Neural crest cell (in vitro differentiated cells): ENCODE results near the gene RPS6KA5. TPM values are rescaled to one million over a fixed set of nuclear protein-coding genes. Genes with fewer than 3 reads are reported as not detected.

Experiments
- DNase-seq: peaks from one replicate; pipeline ENCODE4 v3.0.0; 2021; ENCODE audit warnings: low read depth, mixed read lengths, low spot score
- H3K27ac Mint-ChIP-seq: one replicate; pipeline ENCODE4 v1.8.0; 2021; ENCODE audit warnings: mild to moderate bottlenecking, mixed read lengths; ENCODE audit not compliant: unreplicated experiment
- H3K27me3 Mint-ChIP-seq: 2 replicates; pipeline ENCODE4 v1.8.0; 2021; ENCODE audit warnings: low read depth, mild to moderate bottlenecking, mixed read lengths
- H3K36me3 Mint-ChIP-seq: 2 replicates; pipeline ENCODE4 v1.8.0; 2021; ENCODE audit warnings: low read depth, mild to moderate bottlenecking, mixed read lengths
- H3K4me1 Mint-ChIP-seq: 2 replicates; pipeline ENCODE4 v1.8.0; 2021; ENCODE audit warnings: mixed read lengths
- H3K4me3 Mint-ChIP-seq: one replicate; pipeline ENCODE4 v1.8.0; 2021; ENCODE audit warnings: mild to moderate bottlenecking, mixed read lengths
- H3K9me3 Mint-ChIP-seq: 2 replicates; pipeline ENCODE4 v1.8.0; 2021; ENCODE audit warnings: mixed read lengths
- CTCF ChIP-seq: fragments of 200-600 bp; sonication (generic); conservative IDR thresholded peaks from 2 replicates; pipeline ENCODE4 v1.5.0; 2021; ENCODE audit warnings: antibody characterized with exemption, mild to moderate bottlenecking
- total RNA-seq: library from RNA; stranded (reverse); gene quantifications from 2 replicates; pipeline ENCODE4 v1.2.1, GENCODE V29; 2021

RPS6KA5 gene
- total RNA-seq, 1 donor from 2014 or later = 2.2 TPM

- no peaks in the 10 kb centered on the region for H3K9me3 Mint-ChIP-seq
- no peak overlapping the region for H3K4me3 Mint-ChIP-seq
- TF ChIP-seq CTCF = no peak
These were observed 166.9 kb downstream of the RPS6KA5 start for GRCh38 chr14:90893510-90893909.

GRCh38 chr14:90892970-90893369 is 167.5 kb downstream of the RPS6KA5 start:
- Mint-ChIP-seq H3K27ac (no peak overlapping the region), H3K27me3 (no peaks in the 10 kb centered on the region), H3K4me3 (no peak overlapping the region), H3K36me3 (no peaks in the 10 kb centered on the region), H3K4me1 (no peaks in the 10 kb centered on the region), H3K9me3 (no peaks in the 10 kb centered on the region)
- TF ChIP-seq CTCF = no peak
- no peak for DNase-seq

More at GRCh38 chr14:90893510-90893909, 166.9 kb downstream of the RPS6KA5 start:
- Mint-ChIP-seq H3K4me1 (no peaks in the 10 kb centered on the region), H3K27me3 (no peaks in the 10 kb centered on the region), H3K27ac (no peak overlapping the region), H3K36me3 (no peaks in the 10 kb centered on the region)
- no peak for DNase-seq

GRCh38 chr14:90891326-90891725 is 169.1 kb downstream of the RPS6KA5 start:
- Mint-ChIP-seq H3K36me3 (no peaks in the 10 kb centered on the region), H3K4me1 (no peaks in the 10 kb centered on the region), H3K9me3 (no peaks in the 10 kb centered on the region), H3K4me3 (no peak overlapping the region), H3K27ac (no peak overlapping the region), H3K27me3 (no peaks in the 10 kb centered on the region)
- TF ChIP-seq CTCF = no peak
- no peak for DNase-seq

DNA sequence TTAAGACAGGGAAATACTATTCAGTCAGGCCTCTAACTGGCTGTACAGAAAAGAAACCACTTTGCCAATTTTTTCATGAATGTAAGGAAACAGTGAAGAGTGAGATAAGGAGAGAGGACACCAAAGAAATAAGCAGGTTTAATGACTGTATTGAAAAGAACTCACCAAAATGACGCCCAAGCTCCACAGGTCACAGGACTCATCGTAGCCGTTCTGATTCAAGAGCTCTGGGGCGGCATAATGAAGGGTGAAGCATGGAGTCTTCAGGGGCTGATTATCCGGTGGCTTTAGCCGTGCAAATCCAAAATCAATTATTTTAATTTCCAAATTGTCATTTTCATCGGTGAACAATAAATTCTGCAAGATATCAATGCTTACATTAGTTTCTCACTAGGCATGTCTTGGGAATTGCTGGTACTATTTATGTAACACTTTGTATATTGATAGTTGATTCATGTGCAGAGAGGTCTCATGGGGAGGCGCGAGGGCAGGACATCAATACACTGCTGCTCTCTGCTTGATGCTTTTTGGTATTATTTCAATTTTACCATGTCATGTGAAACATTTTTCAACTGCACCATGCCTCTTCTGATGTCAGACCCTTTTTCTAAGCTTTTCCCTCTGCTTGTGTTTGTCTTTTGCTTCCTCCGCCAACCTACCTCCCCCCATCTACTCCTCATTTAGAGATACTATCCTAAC is 170.0 kb downstream of the RPS6KA5 start:
- H3K4me3 Mint-ChIP-seq = no peak overlapping the region
- no peaks in the 10 kb centered on the region for H3K36me3 Mint-ChIP-seq
- H3K4me1 Mint-ChIP-seq = no peaks in the 10 kb centered on the region
- TF ChIP-seq CTCF = no peak
- DNase-seq = no peak
- H3K27ac Mint-ChIP-seq = no peak overlapping the region
- H3K9me3 Mint-ChIP-seq = no peaks in the 10 kb centered on the region
- H3K27me3 Mint-ChIP-seq = no peaks in the 10 kb centered on the region

GRCh38 chr14:90886297-90886815 is 174.1 kb downstream of the RPS6KA5 start:
- no peak for DNase-seq
- Mint-ChIP-seq H3K27ac (no peak overlapping the region), H3K36me3 (peaks cover 12% of the 10 kb centered on the region), H3K9me3 (peaks cover 13% of the 10 kb centered on the region), H3K4me1 (no peaks in the 10 kb centered on the region), H3K4me3 (no peak overlapping the region), H3K27me3 (no peaks in the 10 kb centered on the region)
- TF ChIP-seq CTCF = no peak
